H7 (cell line): ENCODE data around the gene USP54. TPM values are rescaled to one million over a fixed set of nuclear protein-coding genes. Genes with fewer than 3 reads are reported as not detected.

Experiments used
- DNase-seq: peaks from one replicate; pipeline ENCODE4 v3.0.0; 2012
- H3K27me3 ChIP-seq: 2 replicates; pipeline ENCODE4 v1.6.0; 2011; ENCODE audit warnings: mild to moderate bottlenecking, low read length; ENCODE audit not compliant: control insufficient read depth, insufficient read depth
- H3K36me3 ChIP-seq: replicated peaks from 2 replicates; pipeline ENCODE4 v1.5.1; 2011; ENCODE audit warnings: low read length; ENCODE audit not compliant: control insufficient read depth, insufficient read depth
- H3K4me3 ChIP-seq: 2 replicates; pipeline ENCODE4 v1.5.1; 2011; ENCODE audit warnings: low read depth, mild to moderate bottlenecking, control low read depth, low read length, moderate library complexity; ENCODE audit not compliant: insufficient read depth
- total RNA-seq: library from RNA; depleted of rRNA; stranded (reverse); fragments of >200 nt; shearing (Covaris generic); gene quantifications from 2 replicates; pipeline ENCODE4 v1.2.3, GENCODE V29; 2014

The USP54 gene
- total RNA-seq, 1 experiment from 2014 or later, result 28.4 TPM

- H3K36me3 ChIP-seq, result peaks cover 4% of the 10 kb centered on the region; the same call in 1 of the 2 replicates
- no peak overlapping the region for H3K4me3 ChIP-seq
- no peak for DNase-seq
- no peaks in the 10 kb centered on the region for H3K27me3 ChIP-seq
Observed at GRCh38 chr10:73494213-73494612, 96.9 kb downstream of the USP54 start.

- Histone ChIP-seq H3K27me3 (no peaks in the 10 kb centered on the region), H3K36me3 (peaks cover 1% of the 10 kb centered on the region; the same call in 1 of the 2 replicates), H3K4me3 (no peak overlapping the region)
- no peak for DNase-seq
Observed at GRCh38 chr10:73493781-73494180, 97.4 kb downstream of the USP54 start.

DNA sequence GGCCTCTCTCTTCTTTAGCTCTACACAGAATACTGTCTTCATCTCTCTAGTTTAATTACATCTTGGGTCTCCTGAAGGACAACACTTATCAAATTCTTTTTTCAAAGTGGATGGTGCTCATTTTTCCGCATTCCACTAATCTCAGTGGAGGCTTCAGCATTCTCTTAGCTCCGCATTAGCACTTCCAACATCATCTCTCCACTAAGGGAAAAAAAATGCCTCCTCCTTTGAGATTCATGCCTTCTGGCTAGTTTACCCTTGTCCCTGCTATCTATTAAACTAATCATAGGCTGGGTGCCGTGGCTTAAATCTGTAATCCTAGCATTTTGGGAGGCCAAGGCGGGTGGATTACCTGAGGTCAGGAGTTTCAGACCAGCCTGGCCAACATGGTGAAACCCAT is 104.5 kb downstream of the USP54 start:
- no peak overlapping the region for H3K4me3 ChIP-seq
- H3K36me3 ChIP-seq, result no peaks in the 10 kb centered on the region
- no peaks in the 10 kb centered on the region for H3K27me3 ChIP-seq
- DNase-seq, result no peak

DNA sequence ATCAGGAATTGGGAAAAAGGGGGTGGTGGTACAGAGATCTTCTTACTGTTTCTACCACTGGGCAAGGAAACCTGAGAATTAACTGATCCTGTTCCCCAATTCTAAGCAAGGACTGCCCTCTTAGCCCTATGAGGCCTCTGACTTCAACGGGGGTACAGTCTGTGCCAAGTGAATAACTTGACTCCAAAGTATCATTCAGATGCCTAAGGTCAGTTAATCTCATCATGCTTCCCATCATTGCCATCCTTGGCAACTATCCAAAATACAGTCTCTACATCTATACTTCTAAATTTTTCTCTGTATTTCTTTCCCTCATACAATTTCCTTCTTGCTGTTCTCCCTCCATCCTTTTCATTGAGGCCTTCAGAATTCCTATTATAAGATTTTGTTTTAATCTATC is 105.8 kb downstream of the USP54 start:
- no peaks in the 10 kb centered on the region for H3K27me3 ChIP-seq
- H3K4me3 ChIP-seq, result no peak overlapping the region
- no peaks in the 10 kb centered on the region for H3K36me3 ChIP-seq
- no peak for DNase-seq

- DNase-seq, result no peak
- Histone ChIP-seq H3K36me3 (no peaks in the 10 kb centered on the region; the same call in none of the 2 replicates), H3K27me3 (no peaks in the 10 kb centered on the region), H3K4me3 (no peak overlapping the region)
Observed at GRCh38 chr10:73480158-73480557, 111.0 kb downstream of the USP54 start.

DNA sequence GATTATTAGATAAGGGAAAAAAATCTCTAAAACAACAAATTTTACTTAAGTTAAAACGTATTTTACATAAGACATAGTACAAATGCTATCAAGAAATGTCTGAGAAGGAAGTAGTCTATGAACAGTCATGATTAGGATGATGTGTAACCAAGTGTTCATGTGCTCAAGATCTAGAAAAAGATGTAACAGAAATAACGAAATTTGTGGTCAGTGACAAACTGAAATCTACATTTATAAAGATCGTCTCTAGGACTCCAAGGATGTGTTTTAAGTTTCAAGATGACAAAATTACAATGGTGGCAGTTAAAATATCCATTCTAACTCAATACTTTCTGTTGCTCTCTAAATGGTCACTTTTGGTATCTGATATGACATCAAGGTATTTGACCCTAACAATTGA is 112.5 kb downstream of the USP54 start:
- Histone ChIP-seq H3K4me3 (no peak overlapping the region), H3K27me3 (no peaks in the 10 kb centered on the region), H3K36me3 (peaks cover 1% of the 10 kb centered on the region)
- DNase-seq, result no peak

- peaks cover 1% of the 10 kb centered on the region for H3K36me3 ChIP-seq
- no peak for DNase-seq
- no peaks in the 10 kb centered on the region for H3K27me3 ChIP-seq
- H3K4me3 ChIP-seq, result no peak overlapping the region
Observed at GRCh38 chr10:73471226-73471625, 119.9 kb downstream of the USP54 start.

GRCh38 chr10:73469579-73469978 is 121.6 kb downstream of the USP54 start:
- H3K36me3 ChIP-seq, result peaks cover 2% of the 10 kb centered on the region; the same call in 1 of the 2 replicates
- no peak overlapping the region for H3K4me3 ChIP-seq
- no peaks in the 10 kb centered on the region for H3K27me3 ChIP-seq
- no peak for DNase-seq

- Histone ChIP-seq H3K4me3 (no peak overlapping the region), H3K36me3 (peaks cover 2% of the 10 kb centered on the region; the same call in 1 of the 2 replicates), H3K27me3 (no peaks in the 10 kb centered on the region)
- no peak for DNase-seq
Observed at GRCh38 chr10:73467206-73467605, 123.9 kb downstream of the USP54 start.

- H3K27me3 ChIP-seq, result no peaks in the 10 kb centered on the region
- no peak overlapping the region for H3K4me3 ChIP-seq
- no peak for DNase-seq
- peaks cover 2% of the 10 kb centered on the region; the same call in 1 of the 2 replicates for H3K36me3 ChIP-seq
Observed at GRCh38 chr10:73465978-73466726, 125.0 kb downstream of the USP54 start.

- Histone ChIP-seq H3K36me3 (peaks cover 5% of the 10 kb centered on the region; the same call in 1 of the 2 replicates), H3K4me3 (no peak overlapping the region), H3K27me3 (no peaks in the 10 kb centered on the region)
- DNase-seq, result no peak
Observed at GRCh38 chr10:73460897-73461296, 130.2 kb downstream of the USP54 start.

DNA sequence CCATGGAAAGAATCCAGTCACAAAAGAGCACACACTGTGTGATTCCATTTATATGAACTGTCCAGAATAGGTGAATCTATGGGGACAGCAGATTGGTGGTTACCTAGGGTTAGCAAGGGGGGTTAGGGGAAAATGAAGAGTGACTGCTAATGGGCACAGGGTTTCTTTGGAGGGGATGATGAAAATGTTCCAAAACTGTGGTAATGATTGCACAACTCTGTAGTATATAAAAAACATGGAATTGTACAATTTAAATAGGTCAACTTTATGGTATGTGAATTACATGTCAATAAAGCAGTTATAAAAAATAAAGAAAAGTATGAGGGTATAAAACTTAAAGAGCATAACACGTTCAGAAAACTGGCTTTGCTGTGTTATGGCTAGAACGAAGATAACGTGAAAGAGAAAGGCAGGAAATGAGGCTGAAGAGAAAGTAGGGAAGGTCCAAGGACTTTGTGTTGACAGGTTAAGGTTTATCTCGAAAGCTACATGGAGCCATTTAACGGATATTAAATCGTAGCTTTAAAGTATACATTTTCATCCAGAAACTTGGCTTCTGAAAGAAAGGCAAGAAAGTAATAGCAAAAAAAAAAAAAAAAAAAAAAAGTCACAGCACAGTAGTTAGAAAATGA is 131.3 kb downstream of the USP54 start:
- H3K36me3 ChIP-seq, result 0 out of 2 replicates have a peak, but pooled peaks cover 3% of the 10 kb centered on the region
- DNase-seq, result no peak
- no peaks in the 10 kb centered on the region for H3K27me3 ChIP-seq
- H3K4me3 ChIP-seq, result no peak overlapping the region

DNA sequence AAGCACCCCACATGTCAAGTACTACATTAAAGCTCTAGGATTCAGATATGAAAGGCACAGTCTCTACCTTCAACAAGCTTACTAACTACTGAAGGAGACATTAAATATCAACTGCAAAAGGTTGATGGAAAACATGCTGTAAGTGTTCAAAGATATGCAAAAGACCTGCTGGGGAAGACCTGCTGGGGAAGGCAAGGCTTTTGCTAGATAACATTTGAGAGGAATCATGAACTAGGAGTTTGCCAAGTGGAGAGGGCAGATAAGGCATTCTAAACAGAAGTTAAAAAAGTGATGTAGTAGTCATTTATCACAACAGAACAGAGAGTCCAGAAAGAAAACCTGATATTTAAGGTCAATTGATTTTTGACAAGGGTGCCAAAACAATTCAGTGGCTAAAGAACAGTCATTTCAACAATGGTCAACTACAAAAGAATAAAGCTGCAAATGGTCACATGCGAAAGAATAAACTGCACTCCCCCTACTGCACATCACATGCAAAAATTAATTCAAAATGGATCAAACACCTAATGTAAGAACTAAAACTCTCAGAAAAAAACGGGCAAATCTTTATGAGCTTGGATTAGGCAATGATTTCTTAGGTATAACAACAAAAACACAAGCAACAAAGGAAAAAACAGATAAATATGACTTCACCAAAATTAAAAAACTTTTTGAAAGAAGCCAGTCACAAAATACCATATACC is 134.8 kb downstream of the USP54 start:
- Histone ChIP-seq H3K36me3 (0 out of 2 replicates have a peak, but pooled peaks cover 3% of the 10 kb centered on the region), H3K4me3 (no peak overlapping the region), H3K27me3 (no peaks in the 10 kb centered on the region)
- peak; percentile 15 for DNase-seq

GRCh38 chr10:73449113-73449512 is 142.0 kb downstream of the USP54 start:
- Histone ChIP-seq H3K4me3 (no peak overlapping the region), H3K36me3 (peaks cover 1% of the 10 kb centered on the region; the same call in 1 of the 2 replicates), H3K27me3 (no peaks in the 10 kb centered on the region)
- DNase-seq, result no peak

DNA sequence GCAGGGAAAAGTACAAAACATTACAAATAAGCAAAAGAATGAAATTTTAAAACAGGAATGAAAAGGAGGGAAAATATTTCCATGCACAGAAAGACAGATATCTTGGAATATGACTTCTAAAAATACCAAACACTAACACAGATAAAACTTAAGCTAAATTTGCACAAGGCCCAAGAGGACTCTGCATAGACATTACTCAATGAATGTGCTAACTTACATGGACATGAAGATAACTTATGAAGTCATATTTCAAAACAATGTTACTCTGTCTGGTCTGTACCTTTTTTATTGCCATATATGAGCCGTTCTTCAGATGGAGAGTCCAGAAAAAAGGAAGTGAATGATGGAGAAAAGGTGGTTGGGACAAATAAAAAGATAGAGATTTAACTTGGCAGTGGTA is 142.8 kb downstream of the USP54 start:
- peaks cover 1% of the 10 kb centered on the region; the same call in 1 of the 2 replicates for H3K36me3 ChIP-seq
- no peak overlapping the region for H3K4me3 ChIP-seq
- no peak for DNase-seq
- no peaks in the 10 kb centered on the region for H3K27me3 ChIP-seq
